T-helper 22 cell (primary cell): ENCODE measurements around the gene TMEM94.

Experiments used
- DNase-seq: peaks from one replicate; pipeline ENCODE4 v3.0.0-alpha.2; 2020; ENCODE audit warnings: low read depth

Gene TMEM94

DNA sequence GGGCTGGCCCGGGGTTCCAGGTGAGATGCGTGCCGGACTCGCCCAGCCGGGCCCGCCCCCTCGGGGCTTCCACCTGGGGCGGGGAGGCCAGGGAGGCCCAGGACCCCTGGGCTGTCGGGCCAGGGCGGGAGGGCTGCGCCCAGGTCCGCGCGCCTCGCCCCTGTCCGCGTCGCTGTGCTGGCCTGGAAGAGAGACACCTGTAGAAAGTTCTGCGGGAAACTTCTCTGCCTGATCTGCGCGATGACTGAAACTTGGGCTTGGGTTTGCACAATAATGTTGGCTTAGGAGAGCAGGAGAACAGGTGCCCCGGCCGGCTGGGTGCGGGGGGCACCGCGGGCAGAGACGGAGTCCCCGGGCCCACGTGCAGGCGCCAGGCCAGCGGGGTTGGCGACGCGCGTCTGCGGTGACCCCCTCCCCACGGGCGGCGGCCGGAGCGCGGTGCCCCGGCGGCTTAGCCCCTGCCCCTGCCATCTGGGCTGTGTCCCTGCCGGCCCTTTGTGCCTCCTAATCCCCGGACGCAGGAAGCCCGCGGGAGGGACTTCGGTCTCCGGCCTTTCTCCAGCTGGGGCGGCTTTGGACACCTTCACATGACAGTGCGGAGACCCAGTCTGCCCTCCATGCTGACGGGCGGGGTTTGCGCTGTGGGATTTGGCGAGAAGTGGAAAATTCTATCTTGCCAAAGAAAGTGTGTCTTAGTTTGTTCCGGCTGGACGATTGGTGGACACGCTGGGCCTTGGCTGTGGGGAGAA is 69.5 kb downstream of the TMEM94 start:
- DNase-seq, result no peak

DNA sequence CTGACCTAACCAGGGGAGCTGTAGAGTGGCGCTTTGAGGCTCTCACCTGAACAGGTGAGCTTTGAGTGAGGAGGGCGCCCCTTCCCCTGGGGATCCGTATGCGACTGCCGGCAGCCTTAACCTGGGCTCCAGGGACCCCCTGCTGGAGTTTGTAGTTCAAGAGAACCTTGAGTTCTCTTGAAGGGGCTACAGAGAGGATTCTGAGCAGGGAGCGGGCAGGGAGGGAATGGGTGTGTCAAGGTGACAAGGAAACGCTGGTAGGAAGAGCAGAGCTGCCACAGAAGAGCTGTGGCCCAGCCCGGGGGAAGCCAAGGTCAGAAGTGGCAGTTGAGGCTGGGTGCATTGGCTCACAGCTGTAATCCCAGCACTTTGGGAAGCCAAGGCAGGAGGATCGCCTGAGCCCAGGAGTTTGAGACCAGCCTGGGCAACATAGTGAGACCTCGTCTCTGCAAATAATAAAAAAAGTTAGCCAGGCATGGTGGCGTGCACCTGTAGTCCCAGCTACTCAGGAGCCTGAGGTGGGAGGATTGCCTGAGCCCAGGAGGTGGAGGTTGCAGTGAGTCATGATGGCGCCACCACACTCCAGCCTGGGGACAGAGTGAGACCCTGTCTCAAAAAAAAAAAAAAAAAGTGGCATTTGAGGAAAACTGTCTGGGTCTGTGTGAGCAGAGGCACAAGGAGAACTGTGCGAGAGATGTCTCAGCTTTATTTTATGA is 70.3 kb downstream of the TMEM94 start:
- DNase-seq, result no peak

DNA sequence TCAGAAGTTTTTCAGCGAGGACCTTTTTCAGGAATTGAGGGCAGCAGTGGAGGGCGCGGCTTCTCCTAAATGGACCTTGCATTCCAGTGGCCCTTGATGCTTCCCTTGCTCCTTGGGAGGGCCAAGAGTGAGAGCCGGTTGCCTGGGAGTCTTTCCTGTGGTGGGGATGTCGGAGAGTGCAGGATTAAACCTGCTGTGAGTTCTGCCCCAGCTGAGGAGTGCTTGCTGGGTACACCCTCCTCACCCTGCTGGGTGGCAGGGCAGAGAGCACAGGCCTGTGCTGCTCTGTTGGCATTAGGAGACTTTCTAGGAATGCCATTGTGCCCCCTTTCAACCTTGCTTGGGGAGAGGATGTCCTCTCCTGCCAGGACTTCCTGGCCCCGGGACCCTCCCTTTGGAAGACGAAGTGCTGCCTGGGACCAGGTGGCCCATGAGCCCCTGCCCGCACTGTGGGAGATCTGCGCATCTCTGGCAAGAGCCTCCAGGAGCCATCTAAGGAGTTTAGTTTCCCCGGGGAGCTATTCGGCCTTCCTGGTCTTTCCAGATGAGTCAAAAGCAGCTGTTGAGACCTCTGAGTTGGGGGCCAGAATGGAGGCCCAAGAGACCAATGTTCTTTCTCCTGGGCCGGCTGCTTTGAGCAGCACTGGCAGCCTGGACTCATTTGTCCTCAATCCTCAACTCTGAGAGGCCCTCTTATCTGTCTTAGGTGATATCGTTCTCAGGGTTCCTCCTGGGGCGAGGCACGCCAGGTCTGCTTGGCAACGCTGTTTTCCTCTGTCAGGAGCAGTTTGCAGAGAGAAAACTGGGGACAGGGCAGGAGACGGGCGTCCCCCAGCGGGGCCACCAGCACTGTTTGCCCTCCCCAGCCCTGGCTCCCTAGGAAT is 74.6 kb downstream of the TMEM94 start:
- DNase-seq, result no peak

DNA sequence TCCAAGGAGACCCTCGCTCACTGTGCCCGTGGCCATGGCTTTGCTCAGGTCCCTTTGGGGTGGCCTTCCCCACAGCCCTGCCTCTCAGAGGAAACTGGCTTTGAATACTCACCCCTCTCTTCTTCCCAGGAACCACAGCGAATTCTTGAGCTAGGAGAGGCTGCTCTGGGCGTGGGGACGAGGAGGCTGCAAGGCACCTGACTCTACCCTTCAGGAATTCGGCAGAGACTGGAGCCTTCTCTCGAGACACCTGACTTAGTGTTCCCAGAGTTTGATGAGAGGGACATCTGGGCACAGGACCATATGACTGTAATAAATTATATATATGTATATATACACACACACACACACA is 75.3 kb downstream of the TMEM94 start:
- DNase-seq, result no peak

DNA sequence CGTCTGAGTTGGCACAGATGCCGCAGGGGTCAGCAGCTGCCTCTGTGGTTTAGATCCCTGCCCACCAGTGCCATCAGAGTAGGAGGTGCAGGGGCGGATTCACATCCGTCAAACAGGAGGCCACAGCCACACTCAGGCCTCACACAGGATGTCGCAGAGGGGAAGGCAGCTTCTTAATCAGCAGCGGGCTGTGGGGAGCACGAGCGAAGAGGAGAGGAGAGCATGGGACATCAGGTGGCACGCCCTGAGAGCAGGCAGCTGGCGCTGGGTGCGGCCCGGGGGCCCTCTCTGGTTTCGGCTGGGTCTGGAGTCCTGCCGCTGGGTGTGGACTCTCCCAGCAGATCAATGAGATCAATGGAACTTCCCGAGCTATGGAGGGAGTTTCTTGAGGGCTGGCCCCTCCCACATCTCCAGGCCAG is 78.7 kb downstream of the TMEM94 start:
- peak; percentile 17 for DNase-seq

DNA sequence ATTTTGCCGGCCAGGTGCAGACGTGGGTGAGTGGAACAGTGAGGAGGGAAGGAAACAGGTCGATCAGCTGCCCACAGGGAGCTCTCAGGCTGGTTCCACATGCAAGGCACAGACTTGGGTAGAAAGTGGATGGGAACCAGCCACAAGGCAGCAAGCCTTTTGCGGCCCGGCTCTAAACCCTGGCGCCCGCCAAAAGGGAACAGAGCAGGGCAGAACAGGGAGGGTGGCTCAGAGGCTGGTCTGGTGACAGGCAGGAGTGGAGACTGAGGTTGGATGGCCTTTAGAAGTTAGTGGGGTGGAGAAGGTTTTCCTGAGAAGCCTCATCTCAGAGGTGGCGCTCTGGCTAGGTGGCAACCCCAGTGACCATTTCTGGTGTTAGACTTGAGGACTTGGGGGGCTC is 79.4 kb downstream of the TMEM94 start:
- DNase-seq, result no peak

DNA sequence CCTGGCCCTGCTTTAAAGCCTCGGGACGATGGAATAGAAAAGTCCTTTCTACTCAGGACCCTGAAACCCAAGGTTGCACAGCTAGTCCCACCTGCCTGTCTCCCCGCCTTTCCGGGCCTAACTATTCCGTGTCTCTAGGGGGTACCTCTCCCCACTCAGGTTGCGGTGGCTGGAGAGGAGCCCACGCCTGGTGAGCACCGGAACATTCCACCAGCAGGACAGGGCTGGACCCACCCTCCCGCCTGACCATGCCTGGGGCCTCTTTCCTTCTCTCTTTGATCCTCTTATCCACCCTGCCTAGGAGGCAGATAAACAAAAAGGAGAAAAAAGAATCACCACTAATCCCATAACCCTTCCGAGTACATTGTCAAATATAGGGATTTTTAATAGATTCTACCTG is 79.9 kb downstream of the TMEM94 start:
- no peak for DNase-seq

DNA sequence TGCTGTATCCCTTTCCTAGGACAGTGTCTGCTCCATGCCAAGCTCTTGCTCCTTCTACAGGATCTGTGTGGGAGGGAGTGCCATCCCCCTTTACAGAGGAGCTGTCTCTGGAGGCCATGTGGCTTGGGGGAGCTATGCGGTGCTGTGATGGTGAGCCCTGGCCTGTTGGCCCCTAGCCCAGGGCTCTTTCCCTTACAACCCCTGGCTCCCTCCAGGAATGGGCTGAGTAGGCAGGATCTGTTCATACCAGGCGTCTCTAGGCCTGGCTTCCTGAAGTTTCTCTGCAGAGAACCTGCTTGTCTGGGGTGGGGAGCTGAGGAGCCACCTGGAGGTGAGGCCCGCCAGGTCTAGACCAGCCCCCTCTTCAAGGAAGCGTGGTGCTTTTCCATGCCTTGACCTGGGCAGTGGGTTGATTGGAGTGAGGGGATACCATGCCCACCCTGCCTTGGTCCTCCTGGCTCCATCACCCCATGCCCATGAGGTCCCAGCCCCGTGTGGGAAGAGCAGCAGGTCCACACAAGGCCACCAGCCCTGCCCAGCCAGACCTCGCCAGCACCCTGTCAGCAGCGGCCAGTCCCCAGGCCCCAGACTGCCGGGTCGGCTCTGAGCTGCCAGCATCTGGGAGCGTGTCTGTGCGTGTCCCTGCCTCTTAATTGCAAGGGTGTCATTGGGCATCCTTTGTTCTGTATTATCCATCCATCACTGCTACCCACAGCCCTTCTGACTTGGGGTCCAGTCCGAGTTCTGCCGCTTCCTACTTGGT is 83.7 kb downstream of the TMEM94 start:
- DNase-seq, result no peak

DNA sequence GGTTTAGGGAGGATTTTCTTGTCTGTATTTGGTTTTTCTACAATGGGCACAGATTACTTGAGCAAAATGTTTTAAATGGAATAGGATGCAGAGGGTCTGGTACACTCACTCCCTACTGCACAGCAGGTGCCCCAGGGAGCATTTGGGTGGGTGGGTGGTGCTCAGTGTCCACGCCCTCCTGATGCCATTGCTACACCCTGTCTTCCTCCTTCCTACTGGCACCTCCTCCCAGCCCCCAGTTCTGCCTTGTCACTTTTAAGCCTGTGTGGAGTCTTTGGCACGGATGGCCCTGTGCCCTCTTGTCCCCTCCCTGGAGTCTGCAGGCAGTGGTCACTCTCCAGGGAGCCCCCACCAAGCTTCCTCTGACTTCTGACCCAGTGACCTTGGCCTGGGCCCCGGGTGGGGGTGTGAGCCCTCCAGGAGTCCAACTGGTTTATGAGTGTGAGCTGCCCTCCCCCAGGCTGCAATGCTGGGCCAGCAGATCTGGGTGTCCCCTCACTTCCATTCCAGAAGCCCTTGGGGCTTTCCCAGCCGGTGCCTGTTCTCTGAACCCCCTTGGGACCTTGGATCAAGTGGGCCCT is 84.6 kb downstream of the TMEM94 start:
- DNase-seq, result no peak

DNA sequence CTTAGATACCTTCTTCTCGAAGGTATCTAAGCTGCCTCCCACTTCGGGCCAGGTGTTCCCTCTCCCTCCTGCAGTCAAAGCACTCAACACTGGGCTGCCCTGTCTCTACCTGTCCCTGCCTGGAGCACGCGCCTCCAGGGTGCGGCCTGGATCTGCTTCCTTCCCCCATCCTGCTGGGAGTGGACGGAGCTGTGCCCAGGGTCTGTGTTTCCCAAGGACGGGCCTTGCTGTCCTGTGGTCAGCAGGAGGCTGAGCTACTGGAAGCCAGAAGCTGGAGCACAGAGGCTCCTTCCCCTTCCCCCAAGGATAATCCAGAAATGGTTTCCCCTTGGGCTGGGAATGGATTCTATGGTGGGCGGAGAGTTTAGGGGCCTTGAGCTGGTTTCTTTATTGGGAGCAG is 85.8 kb downstream of the TMEM94 start:
- no peak for DNase-seq

DNA sequence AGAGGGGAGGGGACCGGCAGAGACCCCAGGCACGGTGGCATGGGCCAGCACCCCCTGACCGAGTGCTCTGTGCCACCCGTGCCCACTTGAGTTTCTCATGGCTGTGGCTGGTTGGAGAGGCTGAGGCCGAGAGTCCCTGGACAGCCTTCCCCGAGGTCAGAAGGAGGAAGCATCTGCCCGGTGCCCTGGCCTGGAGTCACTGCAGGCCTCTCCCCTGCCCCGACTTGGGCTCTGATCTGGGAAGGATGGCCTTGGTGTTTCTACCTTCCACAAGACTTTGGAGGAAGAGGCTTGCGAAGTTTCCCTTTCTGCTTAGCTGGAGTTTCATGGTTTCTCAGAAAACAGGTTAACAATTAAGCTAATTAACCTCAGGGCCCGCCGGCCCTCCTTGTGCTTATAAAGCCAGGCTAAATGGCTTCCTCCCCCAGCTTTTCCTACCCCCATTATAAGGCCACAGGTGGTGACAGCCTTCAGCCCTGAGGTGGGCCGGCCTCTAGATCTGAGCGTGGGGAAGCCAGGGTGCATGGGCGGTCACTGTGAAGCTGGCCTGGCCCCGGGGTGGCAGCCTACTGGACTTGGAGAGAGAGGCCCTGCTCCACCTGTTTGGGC is 86.4 kb downstream of the TMEM94 start:
- no peak for DNase-seq

DNA sequence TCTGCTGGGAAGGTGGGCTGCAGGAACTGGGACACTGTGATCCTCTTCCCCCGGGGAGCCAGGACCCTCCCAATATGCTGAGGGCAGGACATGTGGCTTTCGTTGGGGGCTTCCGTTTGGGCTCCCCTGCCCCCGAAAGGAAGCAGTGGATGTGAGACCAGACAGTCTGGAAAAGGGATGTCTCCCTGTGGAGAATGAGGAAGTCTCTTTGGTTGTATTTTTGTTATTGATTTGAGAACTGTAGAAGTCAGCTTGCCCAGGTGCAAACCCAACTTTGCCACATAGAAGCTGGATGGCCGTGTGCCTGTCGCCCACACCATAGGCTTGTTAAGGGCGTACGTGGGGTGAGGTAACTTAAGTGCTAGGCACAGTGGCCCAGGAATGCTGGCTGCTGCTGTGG is 87.8 kb downstream of the TMEM94 start:
- DNase-seq, result no peak

DNA sequence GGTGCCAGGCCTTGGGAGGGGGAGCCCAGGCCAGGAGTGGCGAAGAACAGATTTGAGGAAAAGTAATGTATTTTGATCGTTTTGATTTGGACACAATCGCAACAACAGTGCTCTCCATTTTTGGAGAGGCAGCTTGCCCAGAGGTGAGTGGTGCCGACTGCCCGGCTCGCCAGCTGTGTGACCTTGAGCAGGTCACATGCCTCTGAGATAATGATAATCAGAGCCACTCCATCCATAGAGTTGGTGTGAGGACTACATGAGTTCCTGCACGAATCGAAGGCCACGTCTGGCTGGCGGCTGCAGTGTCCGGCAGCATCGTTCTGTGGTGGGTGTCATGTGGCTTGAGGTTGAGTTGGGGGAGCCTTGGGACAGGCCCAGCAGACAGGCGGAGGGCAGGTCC is 89.7 kb downstream of the TMEM94 start:
- DNase-seq, result no peak

DNA sequence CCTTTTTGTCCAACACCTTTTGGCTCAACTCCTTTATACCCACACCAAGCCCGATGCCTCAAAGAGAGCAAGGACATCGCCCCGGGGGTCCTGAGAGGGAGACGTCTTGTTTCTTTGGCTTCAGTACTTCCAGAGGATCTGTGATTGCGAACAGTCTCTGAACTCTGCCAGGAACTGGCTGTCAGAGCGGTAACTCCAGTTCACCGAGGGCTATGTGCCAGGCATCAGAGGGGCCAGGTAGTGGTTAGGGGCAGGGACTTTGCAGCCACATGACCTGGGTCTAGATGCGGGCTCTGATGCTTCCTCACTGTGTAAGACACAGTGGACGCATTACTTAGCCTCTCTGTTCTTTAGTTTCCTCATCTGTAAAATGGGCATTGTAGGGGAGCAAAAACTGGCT is 90.7 kb downstream of the TMEM94 start:
- DNase-seq, result no peak

DNA sequence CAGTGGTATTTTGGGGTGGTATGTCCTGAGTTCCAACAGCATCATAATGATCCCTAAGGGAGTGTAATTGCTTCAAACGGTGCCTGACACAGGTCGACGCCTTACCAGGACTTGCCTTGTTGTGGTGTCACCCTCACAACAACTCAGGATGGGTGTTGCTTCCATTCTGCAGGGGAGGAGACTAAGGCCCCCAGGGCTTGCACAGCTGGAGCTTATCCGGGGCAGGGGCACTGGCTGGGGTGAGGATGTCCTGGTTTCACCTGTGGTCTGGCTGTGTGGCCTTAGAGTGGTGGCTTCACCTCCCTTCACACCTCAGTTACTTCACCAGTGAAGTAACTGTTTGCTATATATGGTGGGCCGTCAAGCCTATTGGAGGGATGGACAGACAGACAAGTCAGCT is 92.4 kb downstream of the TMEM94 start:
- no peak for DNase-seq
